Breast epithelium (tissue), 4 donors: Measurements from ENCODE around the gene KREMEN1. TPM values are rescaled to one million over a fixed set of nuclear protein-coding genes. Genes with fewer than 3 reads are reported as not detected.
"Not testable (repeated sequence)": the region's sequence is repeated elsewhere in the genome, so short reads cannot be mapped to it uniquely, and the experiment has no call there.

Experiments
- DNase-seq, 2 donors: peaks; one replicate each; pipeline ENCODE4 v3.0.0-alpha.2; 2019; ENCODE audit warnings: low spot score in 2 of 2
- H3K27ac ChIP-seq, 2 donors: fragments of 200-600 bp; sonication (generic) in 1 of 2; one replicate each; pipeline ENCODE4 v1.5.1; 2016 to 2019; ENCODE audit warnings: mild to moderate bottlenecking in 1 of 2
- H3K27me3 ChIP-seq, 2 donors: fragments of 200-600 bp; sonication (generic) in 1 of 2; one replicate each; pipeline versions ENCODE4 v1.5.1 to v1.6.0; 2017 to 2019; ENCODE audit warnings: control low read depth in 1 of 2, mild to moderate bottlenecking in 1 of 2
- H3K36me3 ChIP-seq: fragments of 200-600 bp; one replicate; pipeline ENCODE4 v1.5.1; 2019
- H3K4me1 ChIP-seq, 2 donors: fragments of 200-600 bp; sonication (generic); one replicate each; pipeline ENCODE4 v1.5.1; 2016 to 2019; ENCODE audit warnings: control low read depth in 1 of 2
- H3K4me3 ChIP-seq, 3 donors: fragments of 200-600 bp; sonication (generic); 1 replicate in 2 of 3; 2 replicates in 1 of 3; pipeline ENCODE4 v1.5.1; 2016 to 2019; ENCODE audit warnings: mild to moderate bottlenecking in 3 of 3, moderate library complexity in 2 of 3
- H3K9me3 ChIP-seq, 2 donors: fragments of 200-600 bp; sonication (generic) in 1 of 2; one replicate each; pipeline ENCODE4 v1.5.1; 2016 to 2019; ENCODE audit warnings: control low read depth in 1 of 2
- CTCF ChIP-seq, 3 donors: fragments of 450-650 bp; IDR thresholded peaks; one replicate each; pipeline ENCODE4 v1.5.1; 2016 to 2017; ENCODE audit warnings: antibody characterized with exemption in 3 of 3, mild to moderate bottlenecking in 3 of 3, moderate library complexity in 3 of 3
- POLR2A ChIP-seq: fragments of 450-650 bp; IDR thresholded peaks from one replicate; pipeline ENCODE4 v1.6.1; 2016; ENCODE audit warnings: antibody characterized with exemption, mild to moderate bottlenecking, moderate library complexity
- POLR2AphosphoS5 ChIP-seq, 3 donors: sonication (generic); formaldehyde crosslinking; IDR thresholded peaks; one replicate each; pipeline ENCODE4 v1.6.1; 2017; ENCODE audit warnings: antibody characterized with exemption in 3 of 3
- intact Hi-C: fragments of 100-400 bp; cut with DNase I; formaldehyde crosslinking; loops from one replicate; pipeline ENCODE4 v1.15.1; 2023; ENCODE audit warnings: low total_unique reads
- total RNA-seq, 3 donors: library from RNA; depleted of rRNA; stranded (reverse); fragments of >200 nt; gene quantifications; one replicate each; pipeline ENCODE4 v1.1.0, GENCODE V29; 2016

KREMEN1 gene
- total RNA-seq, 3 donors from 2014 or later: 9.5 to 13.6 (median 13.5) TPM

- Histone ChIP-seq H3K36me3 (no peaks in the 10 kb centered on the region), H3K27ac (no peak overlapping the region), H3K9me3 (no peaks in the 10 kb centered on the region), H3K27me3 (no peaks in the 10 kb centered on the region), H3K4me1 (peaks cover 0 to 3% of the 10 kb centered on the region in 2 donors), H3K4me3 (no peak overlapping the region)
- intact Hi-C loops: no loop called here
- no peak for TF ChIP-seq POLR2AphosphoS5 (IDR thresholded peaks at IDR 0.05)
- no peak for TF ChIP-seq CTCF (IDR thresholded peaks at IDR 0.05)
- TF ChIP-seq POLR2A: no peak
- DNase-seq: no peak
These were observed 43.7 kb downstream of the KREMEN1 start for GRCh38 chr22:29116397-29117123.

- Histone ChIP-seq H3K9me3 (no peaks in the 10 kb centered on the region), H3K4me1 (peaks cover 0 to 3% of the 10 kb centered on the region in 2 donors), H3K36me3 (no peaks in the 10 kb centered on the region), H3K27ac (no peak overlapping the region), H3K27me3 (no peaks in the 10 kb centered on the region), H3K4me3 (no peak overlapping the region)
- no peak for TF ChIP-seq CTCF (IDR thresholded peaks at IDR 0.05)
- no peak for TF ChIP-seq POLR2AphosphoS5 (IDR thresholded peaks at IDR 0.05)
- intact Hi-C loops: no loop called here
- no peak for DNase-seq
These were observed 45.1 kb downstream of the KREMEN1 start for GRCh38 chr22:29117799-29118477.

- DNase-seq, H3K4me1 ChIP-seq, H3K36me3 ChIP-seq, H3K27me3 ChIP-seq, H3K9me3 ChIP-seq, H3K4me3 ChIP-seq, intact Hi-C loops: not testable (repeated sequence)
- peak overlapping the region; percentile 49 to 81 for H3K27ac ChIP-seq
These were observed 47.5 kb downstream of the KREMEN1 start for GRCh38 chr22:29120098-29120912.

- peaks cover 0 to 3% of the 10 kb centered on the region in 2 donors for H3K4me1 ChIP-seq
- no peaks in the 10 kb centered on the region for H3K27me3 ChIP-seq
- H3K27ac ChIP-seq: peak overlapping the region; percentile 26 to 81
- no peak for TF ChIP-seq POLR2A
- no peak for TF ChIP-seq POLR2AphosphoS5 (IDR thresholded peaks at IDR 0.05)
- H3K36me3 ChIP-seq: no peaks in the 10 kb centered on the region
- H3K9me3 ChIP-seq: no peaks in the 10 kb centered on the region
- no peak for DNase-seq
- no peak overlapping the region for H3K4me3 ChIP-seq
- intact Hi-C loops: no loop called here
These were observed 48.3 kb downstream of the KREMEN1 start for GRCh38 chr22:29121124-29121523.

GRCh38 chr22:29122041-29122440 is 49.2 kb downstream of the KREMEN1 start:
- DNase-seq: no peak

More at GRCh38 chr22:29122041-29122440, 49.2 kb downstream of the KREMEN1 start:
- Histone ChIP-seq H3K27ac (no peak overlapping the region), H3K36me3 (no peaks in the 10 kb centered on the region), H3K9me3 (no peaks in the 10 kb centered on the region), H3K4me3 (no peak overlapping the region), H3K27me3 (no peaks in the 10 kb centered on the region), H3K4me1 (peaks cover 0 to 3% of the 10 kb centered on the region in 2 donors)
- intact Hi-C loops: no loop called here
- no peak for TF ChIP-seq CTCF (IDR thresholded peaks at IDR 0.05)
- TF ChIP-seq POLR2A: no peak
